GM08714 (cell line): ENCODE results near the gene NOL4L.
"Not testable (repeated sequence)": the region's sequence is repeated elsewhere in the genome, so short reads cannot be mapped to it uniquely, and the experiment has no call there.

ENCODE experiments used
- H3K4me3 ChIP-seq: fragments of 200-500 bp; sonication (Bioruptor generic); 2 replicates; pipeline ENCODE4 v1.5.1; 2014; ENCODE audit warnings: mild to moderate bottlenecking, low read length, inconsistent platforms
- ZNF274 ChIP-seq: IDR thresholded peaks from 2 replicates; pipeline ENCODE4 v1.6.1; 2012; ENCODE audit warnings: mild to moderate bottlenecking, low read depth, low read length

The NOL4L gene

DNA sequence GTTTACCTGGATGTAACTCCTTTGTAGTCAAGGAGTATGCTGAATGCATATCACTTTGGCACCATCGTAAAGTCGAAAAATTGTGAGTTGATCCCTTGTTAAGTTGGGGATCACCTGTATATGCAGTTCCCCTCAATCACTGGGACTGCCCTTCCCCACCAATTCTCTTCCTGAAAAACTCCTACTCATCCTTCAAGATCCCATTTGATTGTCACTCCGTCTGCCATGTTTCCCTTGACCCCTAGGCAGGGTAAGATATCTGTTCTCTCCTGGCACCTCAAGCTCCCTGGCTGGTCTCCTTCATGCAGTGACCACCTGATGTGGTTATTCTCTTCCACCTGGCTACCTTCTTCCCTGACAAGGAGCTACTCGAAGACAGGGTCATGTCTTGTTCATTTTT, 10.0 kb upstream of the NOL4L start:
- TF ChIP-seq ZNF274 = no peak
- no peak overlapping the region for H3K4me3 ChIP-seq

DNA sequence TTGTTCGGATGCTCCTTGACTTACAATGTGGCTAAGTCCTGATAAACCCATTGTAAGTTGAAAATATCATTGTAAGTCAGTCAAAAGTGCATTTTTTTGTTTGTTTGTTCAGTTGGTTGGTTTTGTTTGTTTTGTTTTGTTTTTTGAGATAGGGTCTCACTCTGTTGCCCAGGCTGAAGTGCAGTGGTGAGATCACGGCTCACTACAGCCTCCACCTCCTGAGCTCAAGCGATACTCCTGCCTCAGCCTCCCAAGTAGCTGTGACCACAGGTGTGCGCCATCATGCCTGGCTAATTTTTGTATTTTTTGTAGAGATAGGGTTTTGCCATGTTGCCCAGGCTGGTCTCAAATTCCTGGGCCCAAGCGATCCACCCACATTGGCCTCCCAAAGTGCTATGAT, 9.5 kb upstream of the NOL4L start:
- not testable (repeated sequence) for H3K4me3 ChIP-seq

DNA sequence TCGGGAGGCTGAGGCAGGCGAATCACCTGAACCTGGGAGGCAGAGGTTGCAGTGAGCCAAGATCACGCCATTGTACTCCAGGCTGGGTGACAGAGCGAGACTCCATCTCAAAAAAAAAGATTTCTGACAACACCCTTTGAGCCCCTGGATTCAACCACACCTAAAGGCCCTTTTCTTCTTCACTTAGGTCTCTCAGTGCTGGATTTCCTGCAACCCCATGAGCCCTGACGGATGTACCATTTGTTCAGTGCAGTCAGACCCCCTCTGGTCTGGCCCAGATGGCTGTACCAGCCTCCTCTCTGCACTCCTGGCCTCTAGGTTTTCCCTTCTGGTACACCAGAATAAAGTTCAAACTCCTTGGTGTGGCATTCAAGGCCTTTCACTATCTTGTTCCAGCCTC, 9.1 kb upstream of the NOL4L start:
- TF ChIP-seq ZNF274 = no peak
- no peak overlapping the region for H3K4me3 ChIP-seq

DNA sequence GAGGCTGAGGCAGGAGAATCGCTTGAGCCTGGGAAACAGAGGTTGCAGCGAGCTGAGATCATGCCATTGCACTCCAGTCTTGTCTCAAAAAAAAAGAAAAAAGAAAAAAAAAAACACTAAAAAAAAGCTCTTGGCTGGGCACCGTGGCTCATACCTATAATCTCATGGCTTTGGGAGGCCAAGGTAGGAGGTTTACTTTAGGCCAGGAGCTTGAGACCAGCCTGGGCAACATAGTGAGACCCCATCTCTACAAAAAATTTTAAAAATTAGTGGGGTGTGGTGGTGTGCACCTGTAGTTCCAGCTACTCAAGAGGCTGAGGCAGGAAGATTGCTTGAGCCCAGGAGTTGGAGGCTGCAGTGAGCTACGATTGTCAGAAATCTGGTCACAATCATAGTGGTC, 7.5 kb upstream of the NOL4L start:
- H3K4me3 ChIP-seq = not testable (repeated sequence)

DNA sequence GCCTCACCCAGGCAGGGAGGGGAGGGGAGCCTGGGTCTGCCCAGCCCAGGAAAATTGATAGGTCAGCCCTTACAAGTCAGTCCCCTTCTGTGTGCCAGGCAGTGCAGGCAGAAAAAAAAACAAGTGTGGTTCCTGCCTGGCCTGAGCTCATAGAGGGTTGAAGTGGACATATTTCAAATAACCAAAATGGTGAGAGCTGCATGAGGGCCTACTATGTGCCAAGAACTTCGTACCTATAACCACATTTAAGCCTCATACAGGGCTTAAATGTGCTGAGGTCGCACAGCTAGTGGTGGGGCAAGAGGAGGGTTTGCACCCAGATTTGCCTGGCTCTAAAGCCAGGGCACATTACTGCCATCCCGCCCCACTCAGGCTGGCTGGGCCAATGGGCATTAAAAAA, 6.9 kb upstream of the NOL4L start:
- no peak overlapping the region for H3K4me3 ChIP-seq
- TF ChIP-seq ZNF274 = no peak

DNA sequence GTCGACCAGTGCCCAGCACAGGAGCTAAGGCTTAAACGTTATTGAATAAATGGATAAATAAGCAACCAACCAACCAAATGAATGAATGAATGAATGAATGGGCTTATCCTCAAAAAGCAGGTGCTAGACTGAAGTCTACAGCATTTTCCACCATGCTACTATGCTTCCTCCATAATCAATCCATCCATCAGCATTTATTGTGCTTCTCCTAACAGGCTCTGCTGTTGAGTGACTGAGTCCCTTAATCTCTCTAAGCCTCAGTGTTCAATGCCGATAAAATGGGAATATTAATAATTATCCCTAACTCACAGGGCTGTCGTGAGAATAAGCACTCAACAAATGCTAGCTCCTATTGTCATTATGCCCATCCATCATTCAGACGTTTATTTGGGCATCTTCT, 4.6 kb upstream of the NOL4L start:
- no peak overlapping the region for H3K4me3 ChIP-seq
- no peak for TF ChIP-seq ZNF274

DNA sequence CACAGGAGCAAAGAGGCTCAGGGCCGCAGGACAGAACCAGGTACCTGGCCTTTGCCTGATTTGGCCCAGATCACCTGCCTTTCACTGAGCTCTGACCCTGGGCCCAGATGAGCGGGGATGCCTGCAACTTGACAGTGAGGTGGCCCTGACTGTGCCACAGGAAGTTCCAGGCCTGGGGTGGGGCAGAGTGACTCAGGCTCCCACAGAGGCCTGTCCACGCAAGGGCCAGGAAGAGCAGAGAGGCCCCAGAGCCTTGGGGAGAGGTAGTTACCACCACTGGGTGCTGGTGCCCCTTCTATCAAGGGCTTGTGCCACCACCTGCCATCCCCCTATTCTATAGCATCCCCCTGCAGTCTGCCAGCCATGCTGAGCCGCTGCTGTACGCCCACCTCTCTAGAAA, 4.1 kb upstream of the NOL4L start:
- no peak overlapping the region for H3K4me3 ChIP-seq
- TF ChIP-seq ZNF274 = no peak

DNA sequence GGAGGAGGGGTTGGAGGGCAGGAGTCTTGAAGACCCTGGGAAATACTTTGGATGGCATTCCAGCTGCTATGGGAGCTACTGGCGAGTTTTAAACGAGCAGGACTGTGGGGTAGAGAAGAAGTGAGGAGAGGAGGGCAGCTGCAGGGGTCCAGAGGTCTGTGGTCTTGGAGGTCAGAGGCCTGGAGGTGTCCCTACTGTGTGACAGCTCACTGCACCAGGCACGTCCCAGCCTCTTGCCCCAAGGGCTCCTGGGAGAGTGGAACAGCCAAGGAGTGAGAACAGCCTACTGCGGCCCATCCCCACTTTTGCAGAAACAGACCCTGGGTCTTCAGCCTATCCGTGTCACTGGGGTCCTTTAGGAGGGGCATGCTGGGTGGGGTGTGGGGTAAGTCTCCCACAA, 2.9 kb upstream of the NOL4L start:
- H3K4me3 ChIP-seq = no peak overlapping the region
- TF ChIP-seq ZNF274 = no peak

DNA sequence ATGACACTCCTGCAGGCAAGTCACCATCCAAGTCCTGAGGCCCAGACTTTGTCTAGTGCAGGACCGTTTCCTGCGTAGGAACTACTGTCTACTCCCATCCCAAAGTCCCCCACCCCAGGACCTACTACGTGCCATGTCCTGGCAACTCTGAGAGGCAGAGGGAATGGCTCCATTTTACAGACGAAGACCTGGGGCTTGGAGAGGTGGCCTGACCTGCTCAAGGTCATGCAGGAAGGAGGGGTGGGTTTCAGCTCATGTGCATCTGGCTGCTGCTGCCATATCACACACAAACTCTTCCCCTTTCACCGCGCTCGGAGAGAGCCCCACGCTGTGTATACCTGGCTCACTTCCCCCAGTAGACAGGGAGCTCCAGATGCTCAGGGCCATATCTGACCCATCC, 1.2 kb upstream of the NOL4L start:
- no peak overlapping the region for H3K4me3 ChIP-seq
- no peak for TF ChIP-seq ZNF274

DNA sequence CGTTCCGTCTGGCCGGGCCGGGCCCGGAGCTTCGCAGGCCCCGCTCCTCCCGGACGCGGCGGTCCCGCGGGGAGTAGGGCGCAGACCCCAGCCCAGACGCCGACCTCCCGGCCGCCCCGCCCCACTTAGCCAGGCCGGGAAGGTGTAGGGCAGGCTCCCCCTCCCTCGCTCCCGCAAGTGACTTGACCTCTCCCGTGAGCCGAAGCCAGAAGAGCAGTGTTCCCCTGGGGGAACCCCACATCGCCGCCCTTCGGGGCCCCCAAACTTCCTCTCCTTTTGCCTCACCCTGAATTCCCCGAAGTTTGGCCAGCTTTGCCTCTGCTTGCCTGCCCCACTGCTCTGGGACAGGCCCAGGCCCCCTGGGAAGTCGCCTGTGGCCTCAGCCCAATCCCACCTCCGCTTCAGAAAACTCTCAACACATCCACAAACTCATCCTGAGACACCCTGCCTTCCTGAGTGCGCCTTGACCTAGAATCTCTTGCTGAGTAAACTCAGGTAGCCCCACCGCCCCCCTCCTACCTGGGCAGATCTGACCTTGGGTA, 524 bp upstream of the NOL4L start:
- no peak for TF ChIP-seq ZNF274
- peak overlapping the region; percentile 15; the same call in 1 of the 2 replicates for H3K4me3 ChIP-seq

DNA sequence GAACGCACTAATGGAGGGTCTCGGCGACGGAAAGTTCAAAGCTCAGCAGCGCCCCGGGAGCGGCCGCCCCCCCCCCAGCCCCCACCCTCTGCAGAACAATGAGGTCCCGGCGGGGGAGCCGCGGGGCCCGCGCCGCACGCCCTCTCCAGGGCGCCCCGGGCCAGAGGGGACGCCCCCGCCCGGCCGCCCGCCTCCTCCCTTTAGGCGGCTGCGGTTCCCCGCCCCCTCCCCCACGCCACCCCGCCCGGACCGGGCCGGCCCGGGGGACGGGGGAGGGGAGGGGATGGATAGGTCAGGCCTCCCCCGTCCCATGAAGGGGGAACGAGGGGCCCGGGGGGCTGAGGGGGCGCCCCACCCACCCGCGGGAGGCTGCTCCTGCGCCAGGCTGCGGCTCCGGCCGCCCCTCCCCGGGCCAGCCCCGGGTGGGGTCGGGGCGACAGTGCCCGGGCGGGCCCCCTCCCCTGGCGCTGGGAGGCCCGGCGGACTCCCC, 1.5 kb downstream of the NOL4L start:
- H3K4me3 ChIP-seq = 0 out of 2 replicates have a peak overlapping the region, but pooled peaks have one; percentile 4
- no peak for TF ChIP-seq ZNF274

DNA sequence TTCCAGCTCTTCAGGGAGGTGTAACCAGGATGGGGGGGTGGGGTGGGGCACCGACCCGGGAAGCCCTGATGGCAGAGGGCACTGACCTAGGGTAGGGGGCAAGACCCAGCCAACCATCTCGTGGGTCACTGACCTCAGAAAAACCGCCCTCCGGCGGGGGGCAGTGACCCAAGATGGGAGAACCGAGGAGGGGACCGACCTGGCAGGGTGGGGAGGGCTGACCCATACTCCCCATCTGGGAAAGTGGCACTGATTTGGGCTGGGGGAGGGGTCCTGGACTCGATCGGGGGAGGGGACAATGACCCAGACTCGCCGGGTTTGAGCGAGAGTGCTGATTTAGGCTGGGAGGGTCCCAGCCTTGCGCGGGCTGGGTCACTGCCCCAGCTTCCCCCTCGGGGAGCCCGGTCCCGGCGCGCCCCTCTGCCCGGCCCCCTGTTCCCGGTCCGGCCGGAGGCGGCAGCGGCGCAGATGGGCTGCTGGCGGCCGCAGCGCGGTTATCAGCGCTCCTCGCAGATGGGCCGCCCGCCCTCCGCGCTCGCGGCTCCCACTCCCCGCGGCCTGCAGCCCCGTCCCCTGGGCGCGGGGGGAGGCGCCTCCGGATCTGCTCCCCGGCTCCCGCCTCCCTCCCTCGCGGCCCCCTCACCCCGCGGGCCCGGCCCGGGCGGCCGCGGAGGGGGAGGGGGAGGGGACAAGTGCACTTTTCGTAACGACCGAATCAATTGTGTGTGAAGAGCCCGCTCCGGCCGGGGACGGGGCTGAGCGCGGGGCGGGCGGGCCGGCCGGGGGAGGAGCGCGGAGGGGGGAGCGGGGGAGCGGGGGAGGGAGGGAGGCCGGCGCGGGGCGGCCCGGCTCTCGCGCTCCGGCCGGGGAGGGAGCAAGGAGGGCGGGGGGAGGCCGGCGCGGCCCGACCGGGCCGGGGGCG, 2.2 kb downstream of the NOL4L start:
- TF ChIP-seq ZNF274 = no peak
- H3K4me3 ChIP-seq = peak overlapping the region; percentile 40; the same call in 1 of the 2 replicates

DNA sequence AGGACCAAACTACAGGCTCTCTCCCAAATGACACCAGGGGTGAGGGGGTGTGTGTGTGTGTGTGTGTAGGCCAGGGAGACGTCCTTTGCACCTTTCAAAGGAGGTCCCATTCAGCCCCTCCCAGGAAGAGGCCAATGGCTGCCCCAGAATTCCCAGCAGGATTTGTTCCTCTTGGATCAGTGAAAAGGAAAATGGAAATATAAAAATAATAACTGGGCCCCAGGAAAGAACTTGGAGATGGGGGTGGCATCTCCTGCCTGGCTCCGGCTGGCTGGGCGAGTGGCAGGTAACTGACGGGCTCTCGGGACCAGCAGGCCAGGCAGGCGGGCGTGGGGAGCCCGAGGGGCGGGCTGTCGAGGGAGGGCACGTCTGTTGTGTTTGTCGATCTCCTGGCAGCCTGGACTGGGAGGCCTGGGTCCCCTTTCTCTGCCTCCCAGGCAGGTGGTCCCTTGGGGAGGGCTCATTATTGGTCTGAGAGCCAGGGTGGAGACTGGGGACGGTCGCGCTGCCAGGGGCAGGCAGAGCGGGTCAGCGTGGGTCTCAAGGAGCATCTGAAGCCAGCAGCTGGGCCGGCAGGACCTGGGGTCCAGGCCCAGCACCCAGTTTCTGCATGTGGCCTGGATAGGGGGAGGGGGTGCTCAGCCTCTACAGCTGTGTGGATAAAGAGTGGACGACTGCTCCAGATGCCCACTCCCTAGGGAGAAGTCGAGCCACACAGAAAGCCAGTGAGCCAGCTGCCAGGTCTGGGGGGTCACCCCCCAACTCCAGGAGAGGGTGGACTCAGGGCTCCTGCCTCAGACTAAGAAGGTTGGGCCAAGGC, 3.1 kb downstream of the NOL4L start:
- no peak overlapping the region for H3K4me3 ChIP-seq

DNA sequence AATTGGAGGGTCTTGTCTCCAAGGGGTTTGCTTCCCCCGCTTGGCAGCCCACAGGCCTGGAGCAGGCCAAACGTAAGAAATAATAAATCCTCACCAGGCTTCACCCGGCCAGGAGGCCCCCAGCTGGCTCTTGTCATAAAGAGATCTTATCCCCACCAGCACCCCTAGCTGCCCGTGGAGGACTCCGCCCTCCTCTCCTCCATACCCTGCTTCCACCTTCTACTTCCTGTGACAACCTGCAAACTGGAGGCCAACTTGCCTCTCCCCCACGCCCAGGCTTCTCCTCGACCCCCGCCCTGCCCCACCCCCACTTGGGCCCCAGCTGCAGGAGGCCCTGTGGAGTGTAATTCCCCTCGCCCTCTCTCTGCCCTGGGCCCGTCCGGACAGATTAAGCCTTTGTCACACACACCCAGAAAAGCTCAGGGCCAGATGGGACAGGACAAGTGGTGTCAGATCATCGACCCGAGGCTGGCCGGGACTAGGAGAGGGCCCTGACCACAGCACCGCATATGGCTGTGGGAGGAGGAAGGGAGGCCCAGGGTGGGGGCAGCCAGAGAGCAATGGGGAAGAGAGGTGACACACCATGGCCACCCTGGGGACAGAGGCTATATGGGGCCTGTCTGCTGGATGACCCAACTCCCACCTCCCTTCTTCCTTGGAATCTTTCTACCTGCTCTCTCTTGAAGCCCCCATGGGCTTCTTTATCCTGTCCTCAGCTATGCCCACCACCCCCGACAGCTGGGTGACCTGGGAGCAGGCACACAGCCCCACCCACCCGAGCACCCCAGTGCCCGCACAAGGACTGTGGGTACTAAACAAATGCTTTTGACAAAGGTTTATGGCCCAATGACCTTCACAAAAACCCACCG, 3.9 kb downstream of the NOL4L start:
- H3K4me3 ChIP-seq = no peak overlapping the region

More for the DNA sequence above, 3.1 kb downstream of the NOL4L start:
- no peak for TF ChIP-seq ZNF274

More for the DNA sequence above, 3.9 kb downstream of the NOL4L start:
- no peak for TF ChIP-seq ZNF274
